ENCODE data around the gene KYNU. TPM values are rescaled to one million over a fixed set of nuclear protein-coding genes. Genes with fewer than 3 reads are reported as not detected.

KYNU gene
- total RNA-seq, 1 donor from 2014 or later: 0.21 TPM

DNA sequence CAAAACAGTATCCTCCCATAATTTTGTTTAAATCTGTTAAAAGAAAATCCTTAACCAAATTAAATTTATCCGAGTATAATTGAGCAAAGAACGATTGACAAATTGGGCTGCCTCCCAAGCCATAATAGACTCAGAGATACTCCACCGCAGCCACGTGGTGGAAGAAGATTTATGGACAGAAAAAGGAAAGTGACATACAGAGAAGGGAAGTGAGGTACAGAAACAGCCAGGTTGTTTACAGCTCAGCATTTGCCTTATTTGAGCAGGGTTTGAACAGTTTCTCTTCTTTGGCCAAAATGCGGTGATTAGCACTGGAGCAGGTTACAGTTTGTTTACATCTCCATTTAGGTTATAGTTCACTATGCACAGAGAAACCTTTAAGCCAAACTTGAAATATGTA lies 60.8 kb downstream of the KYNU start:
- no peak for DNase-seq (ENCODE audit: extremely low spot score, unreplicated experiment)
- no peaks in the 10 kb centered on the region for H3K27me3 Mint-ChIP-seq (ENCODE audit: unreplicated experiment)

DNA sequence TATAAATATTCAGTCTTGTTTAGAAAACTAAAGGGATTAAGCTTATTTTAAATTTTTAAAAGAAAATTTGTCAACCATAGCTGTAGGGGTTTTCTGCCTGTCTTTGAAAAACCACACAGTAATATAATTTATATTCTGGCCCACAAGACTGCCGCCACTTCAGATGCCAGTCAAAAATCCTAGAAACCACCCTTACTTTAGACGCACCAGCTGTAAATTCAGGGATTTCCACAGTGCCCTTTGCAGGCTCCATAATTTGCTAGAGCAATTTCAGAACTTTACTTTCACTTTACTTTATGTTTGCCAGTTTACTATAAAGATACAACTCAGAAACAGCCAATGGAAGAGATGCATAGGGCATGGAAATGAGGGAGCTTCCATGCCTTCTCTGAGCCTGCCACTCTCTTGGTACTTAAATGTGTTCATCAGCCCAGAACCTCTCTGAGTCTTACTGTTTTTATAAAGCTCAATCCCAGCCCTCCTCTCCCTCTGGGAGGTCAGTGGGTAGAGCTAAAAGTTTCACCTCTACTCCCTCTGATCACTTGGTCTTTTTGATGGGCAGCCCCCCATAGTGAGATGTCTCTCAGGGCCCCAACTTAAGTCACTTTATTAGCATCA lies 63.3 kb downstream of the KYNU start:
- H3K4me3 Mint-ChIP-seq (ENCODE audit: unreplicated experiment): no peak overlapping the region
- H3K9me3 Mint-ChIP-seq (ENCODE audit: unreplicated experiment): no peaks in the 10 kb centered on the region
- no peak overlapping the region for H3K27ac Mint-ChIP-seq (ENCODE audit: unreplicated experiment)
- no peaks in the 10 kb centered on the region for H3K36me3 Mint-ChIP-seq (ENCODE audit: unreplicated experiment)
- TF ChIP-seq, protein P1, sequence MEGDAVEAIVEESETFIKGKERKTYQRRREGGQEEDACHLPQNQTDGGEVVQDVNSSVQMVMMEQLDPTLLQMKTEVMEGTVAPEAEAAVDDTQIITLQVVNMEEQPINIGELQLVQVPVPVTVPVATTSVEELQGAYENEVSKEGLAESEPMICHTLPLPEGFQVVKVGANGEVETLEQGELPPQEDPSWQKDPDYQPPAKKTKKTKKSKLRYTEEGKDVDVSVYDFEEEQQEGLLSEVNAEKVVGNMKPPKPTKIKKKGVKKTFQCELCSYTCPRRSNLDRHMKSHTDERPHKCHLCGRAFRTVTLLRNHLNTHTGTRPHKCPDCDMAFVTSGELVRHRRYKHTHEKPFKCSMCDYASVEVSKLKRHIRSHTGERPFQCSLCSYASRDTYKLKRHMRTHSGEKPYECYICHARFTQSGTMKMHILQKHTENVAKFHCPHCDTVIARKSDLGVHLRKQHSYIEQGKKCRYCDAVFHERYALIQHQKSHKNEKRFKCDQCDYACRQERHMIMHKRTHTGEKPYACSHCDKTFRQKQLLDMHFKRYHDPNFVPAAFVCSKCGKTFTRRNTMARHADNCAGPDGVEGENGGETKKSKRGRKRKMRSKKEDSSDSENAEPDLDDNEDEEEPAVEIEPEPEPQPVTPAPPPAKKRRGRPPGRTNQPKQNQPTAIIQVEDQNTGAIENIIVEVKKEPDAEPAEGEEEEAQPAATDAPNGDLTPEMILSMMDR (IDR thresholded peaks at IDR 0.05): no peak
- no peak for DNase-seq (ENCODE audit: extremely low spot score, unreplicated experiment)
- H3K4me1 Mint-ChIP-seq (ENCODE audit: unreplicated experiment): peaks cover 19% of the 10 kb centered on the region
- H3K27me3 Mint-ChIP-seq (ENCODE audit: unreplicated experiment): no peaks in the 10 kb centered on the region

More for the DNA sequence above, 60.8 kb downstream of the KYNU start:
- no peaks in the 10 kb centered on the region for H3K9me3 Mint-ChIP-seq (ENCODE audit: unreplicated experiment)
- peaks cover 13% of the 10 kb centered on the region for H3K4me1 Mint-ChIP-seq (ENCODE audit: unreplicated experiment)
- no peak overlapping the region for H3K27ac Mint-ChIP-seq (ENCODE audit: unreplicated experiment)
- H3K4me3 Mint-ChIP-seq (ENCODE audit: unreplicated experiment): no peak overlapping the region
- H3K36me3 Mint-ChIP-seq (ENCODE audit: unreplicated experiment): no peaks in the 10 kb centered on the region
- TF ChIP-seq, protein P1 (IDR thresholded peaks at IDR 0.05): no peak

DNA sequence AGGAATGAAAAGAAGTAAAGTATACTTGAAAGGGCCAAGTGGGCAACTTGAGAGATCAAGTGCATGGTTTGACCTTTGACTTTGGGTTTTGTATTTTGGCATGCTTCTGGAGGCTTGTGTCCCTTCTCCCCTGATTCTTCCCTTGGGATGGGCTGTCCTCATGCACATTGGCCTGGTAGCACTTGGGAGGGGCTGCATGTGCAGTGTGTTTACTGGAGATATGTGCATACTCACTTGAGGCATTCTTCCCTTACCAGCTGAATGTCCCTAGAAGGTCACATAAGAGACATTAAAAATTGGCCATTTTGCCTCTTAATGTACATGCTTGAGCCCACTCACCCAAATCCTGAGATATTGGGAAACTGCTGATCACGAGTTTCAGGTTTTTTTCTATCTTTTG lies 65.2 kb downstream of the KYNU start:
- Mint-ChIP-seq H3K9me3 (ENCODE audit: unreplicated experiment) (no peaks in the 10 kb centered on the region), H3K4me1 (ENCODE audit: unreplicated experiment) (peaks cover 19% of the 10 kb centered on the region), H3K27me3 (ENCODE audit: unreplicated experiment) (no peaks in the 10 kb centered on the region), H3K36me3 (ENCODE audit: unreplicated experiment) (no peaks in the 10 kb centered on the region), H3K27ac (ENCODE audit: unreplicated experiment) (no peak overlapping the region), H3K4me3 (ENCODE audit: unreplicated experiment) (no peak overlapping the region)
- DNase-seq (ENCODE audit: extremely low spot score, unreplicated experiment): no peak
- TF ChIP-seq, protein P1 (IDR thresholded peaks at IDR 0.05): no peak

DNA sequence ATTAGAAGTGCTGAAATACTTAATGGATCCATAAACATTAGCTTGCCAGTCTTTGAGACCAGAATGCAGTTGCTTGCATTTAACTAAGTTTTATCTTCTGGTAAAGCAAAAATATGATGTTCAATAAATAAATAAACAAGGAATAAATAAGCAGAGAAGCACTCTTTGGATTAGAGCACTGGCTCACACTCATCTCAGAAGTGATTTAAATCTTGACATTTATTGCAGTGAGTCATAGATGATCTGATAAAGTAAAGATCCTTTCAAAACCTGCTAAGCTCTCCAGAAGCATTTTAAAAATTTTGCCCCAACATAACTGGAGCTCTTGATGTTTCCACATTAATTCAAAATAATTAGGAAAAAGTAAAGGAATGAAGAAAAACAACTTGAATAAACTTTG lies 66.8 kb downstream of the KYNU start:
- no peak for DNase-seq (ENCODE audit: extremely low spot score, unreplicated experiment)
- H3K36me3 Mint-ChIP-seq (ENCODE audit: unreplicated experiment): no peaks in the 10 kb centered on the region
- no peak overlapping the region for H3K27ac Mint-ChIP-seq (ENCODE audit: unreplicated experiment)
- no peak overlapping the region for H3K4me3 Mint-ChIP-seq (ENCODE audit: unreplicated experiment)
- peaks cover 7% of the 10 kb centered on the region for H3K9me3 Mint-ChIP-seq (ENCODE audit: unreplicated experiment)
- TF ChIP-seq, protein P1 (IDR thresholded peaks at IDR 0.05): no peak
- peaks cover 19% of the 10 kb centered on the region for H3K4me1 Mint-ChIP-seq (ENCODE audit: unreplicated experiment)
- no peaks in the 10 kb centered on the region for H3K27me3 Mint-ChIP-seq (ENCODE audit: unreplicated experiment)

DNA sequence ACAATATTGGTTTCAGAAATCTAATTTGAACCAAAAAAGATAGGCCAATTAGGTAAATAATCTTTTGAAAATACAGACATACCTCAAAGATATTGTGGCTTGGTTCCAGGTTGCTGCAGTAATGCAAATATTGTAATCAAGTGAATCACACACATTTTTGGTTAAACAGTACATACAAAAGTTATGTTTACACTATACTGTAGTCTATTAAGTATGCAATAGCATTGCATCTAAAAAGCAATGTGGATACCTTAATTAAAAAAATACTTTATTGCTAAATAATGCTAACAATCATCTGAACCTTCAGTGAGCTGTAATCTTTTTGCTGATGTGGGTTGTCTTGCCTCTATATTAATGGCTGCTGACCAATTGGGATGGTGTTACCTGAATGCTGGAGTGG lies 67.3 kb downstream of the KYNU start:
- Mint-ChIP-seq H3K9me3 (ENCODE audit: unreplicated experiment) (peaks cover 10% of the 10 kb centered on the region), H3K4me3 (ENCODE audit: unreplicated experiment) (no peak overlapping the region), H3K27ac (ENCODE audit: unreplicated experiment) (no peak overlapping the region), H3K4me1 (ENCODE audit: unreplicated experiment) (peaks cover 19% of the 10 kb centered on the region), H3K36me3 (ENCODE audit: unreplicated experiment) (no peaks in the 10 kb centered on the region), H3K27me3 (ENCODE audit: unreplicated experiment) (no peaks in the 10 kb centered on the region)
- DNase-seq (ENCODE audit: extremely low spot score, unreplicated experiment): no peak
- TF ChIP-seq, protein P1 (IDR thresholded peaks at IDR 0.05): no peak
